H9 (cell line): Measurements from ENCODE around the gene SYNRG. TPM values are rescaled to one million over a fixed set of nuclear protein-coding genes. Genes with fewer than 3 reads are reported as not detected.

Source experiments
- DNase-seq: peaks from one replicate; pipeline ENCODE4 v3.0.0-alpha.2; 2017
- H2AFZ ChIP-seq: one replicate; pipeline ENCODE4 v1.6.1; 2013; ENCODE audit warnings: mild to moderate bottlenecking, low read length, control low read depth, moderate library complexity
- H2AK5ac ChIP-seq: 2 replicates; pipeline ENCODE4 v1.6.1; 2013; ENCODE audit warnings: low read length, control low read depth, mixed read lengths; ENCODE audit not compliant: insufficient read length
- H2BK120ac ChIP-seq: one replicate; pipeline ENCODE4 v1.6.1; 2013; ENCODE audit warnings: low read depth, mild to moderate bottlenecking, low read length, control low read depth, inconsistent platforms; ENCODE audit not compliant: poor library complexity, severe bottlenecking
- H2BK12ac ChIP-seq: 2 replicates; pipeline ENCODE4 v1.6.1; 2013; ENCODE audit warnings: low read length, control low read depth, mixed read lengths, low read depth; ENCODE audit not compliant: insufficient read length
- H2BK15ac ChIP-seq: 2 replicates; pipeline ENCODE4 v1.6.1; 2013; ENCODE audit warnings: low read depth, low read length, control low read depth
- H2BK20ac ChIP-seq: one replicate; pipeline ENCODE4 v1.6.1; 2013; ENCODE audit warnings: low read depth, mild to moderate bottlenecking, low read length, control low read depth, inconsistent platforms; ENCODE audit not compliant: poor library complexity, severe bottlenecking
- H2BK5ac ChIP-seq: 2 replicates; pipeline ENCODE4 v1.6.1; 2013; ENCODE audit warnings: low read length, control low read depth, mixed read lengths; ENCODE audit not compliant: insufficient read length
- H3K14ac ChIP-seq: 2 replicates; pipeline ENCODE4 v1.6.1; 2013; ENCODE audit warnings: low read length, control low read depth; ENCODE audit not compliant: insufficient read depth
- H3K18ac ChIP-seq: 2 replicates; pipeline ENCODE4 v1.6.1; 2013; ENCODE audit warnings: low read depth, mild to moderate bottlenecking, mixed read lengths, low read length, control low read depth; ENCODE audit not compliant: insufficient read length
- H3K23ac ChIP-seq: 2 replicates; pipeline ENCODE4 v1.6.1; 2013; ENCODE audit warnings: low read length, control low read depth, mixed read lengths, low read depth; ENCODE audit not compliant: insufficient read length
- H3K23me2 ChIP-seq: 2 replicates; pipeline ENCODE4 v1.6.1; 2013; ENCODE audit warnings: low read depth, mild to moderate bottlenecking, mixed read lengths, low read length, control low read depth; ENCODE audit not compliant: insufficient read length, poor library complexity, severe bottlenecking
- H3K27ac ChIP-seq: 2 replicates; pipeline ENCODE4 v1.5.1; 2013; ENCODE audit warnings: low read length, control low read depth, mixed read lengths, low read depth; ENCODE audit not compliant: insufficient read length
- H3K27me3 ChIP-seq: 2 replicates; pipeline ENCODE4 v1.6.1; 2013; ENCODE audit warnings: low read length, control low read depth, inconsistent platforms; ENCODE audit not compliant: insufficient read depth
- H3K4ac ChIP-seq: 2 replicates; pipeline ENCODE4 v1.6.1; 2013; ENCODE audit warnings: low read depth, mild to moderate bottlenecking, control low read depth, inconsistent platforms, low read length, moderate library complexity
- H3K4me1 ChIP-seq: 2 replicates; pipeline ENCODE4 v1.6.1; 2013; ENCODE audit warnings: low read length, control low read depth, inconsistent platforms; ENCODE audit not compliant: insufficient read depth
- H3K4me2 ChIP-seq: 2 replicates; pipeline ENCODE4 v1.6.1; 2013; ENCODE audit warnings: low read length, control low read depth, mixed read lengths; ENCODE audit not compliant: insufficient read length, insufficient read depth
- H3K56ac ChIP-seq: 2 replicates; pipeline ENCODE4 v1.6.1; 2013; ENCODE audit warnings: low read depth, mild to moderate bottlenecking, mixed read lengths, low read length, control low read depth; ENCODE audit not compliant: insufficient read length
- H3K79me1 ChIP-seq: 2 replicates; pipeline ENCODE4 v1.6.1; 2013; ENCODE audit warnings: low read depth, mild to moderate bottlenecking, moderate library complexity, low read length, control low read depth, inconsistent platforms; ENCODE audit not compliant: insufficient read depth, poor library complexity, severe bottlenecking
- H3K79me2 ChIP-seq: 2 replicates; pipeline ENCODE4 v1.6.1; 2013; ENCODE audit warnings: low read length, control low read depth, inconsistent platforms; ENCODE audit not compliant: insufficient read depth
- H3K9ac ChIP-seq: 2 replicates; pipeline ENCODE4 v1.6.1; 2013; ENCODE audit warnings: low read length, control low read depth, mixed read lengths; ENCODE audit not compliant: insufficient read length; ENCODE audit errors: extremely low read depth
- H3K9me3 ChIP-seq: one replicate; pipeline ENCODE4 v1.6.1; 2013; ENCODE audit warnings: low read depth, low read length, inconsistent platforms; ENCODE audit not compliant: control insufficient read depth
- H3T11ph ChIP-seq: one replicate; pipeline ENCODE4 v1.6.1; 2013; ENCODE audit warnings: mild to moderate bottlenecking, low read length, control low read depth, inconsistent platforms
- H4K20me1 ChIP-seq: one replicate; pipeline ENCODE4 v1.6.1; 2013; ENCODE audit not compliant: control insufficient read depth, insufficient read length, insufficient read depth
- H4K5ac ChIP-seq: 2 replicates; pipeline ENCODE4 v1.6.1; 2013; ENCODE audit warnings: low read depth, mild to moderate bottlenecking, mixed read lengths, low read length, control low read depth; ENCODE audit not compliant: insufficient read length
- H4K8ac ChIP-seq: replicated peaks from 2 replicates; pipeline ENCODE4 v1.6.1; 2013; ENCODE audit warnings: low read length, control low read depth, mixed read lengths, low read depth; ENCODE audit not compliant: insufficient read length
- H4K91ac ChIP-seq: 2 replicates; pipeline ENCODE4 v1.6.1; 2013; ENCODE audit warnings: low read depth, mild to moderate bottlenecking, moderate library complexity, mixed read lengths, low read length, control low read depth; ENCODE audit not compliant: insufficient read length
- H3K27ac Mint-ChIP-seq, 3 experiments: 2 replicates in 2 of 3; 3 replicates in 1 of 3; pipeline ENCODE4 v1.8.0; 2020 to 2021; ENCODE audit warnings: mixed read lengths in 3 of 3, mild to moderate bottlenecking in 1 of 3, moderate library complexity in 1 of 3
- H3K27me3 Mint-ChIP-seq: 2 replicates; pipeline ENCODE4 v1.8.0; 2021; ENCODE audit warnings: low read depth, mild to moderate bottlenecking, moderate library complexity, mixed read lengths
- H3K36me3 Mint-ChIP-seq, 3 experiments: 2 replicates in 2 of 3; 3 replicates in 1 of 3; pipeline ENCODE4 v1.8.0; 2020 to 2021; ENCODE audit warnings: low read depth in 3 of 3, mixed read lengths in 3 of 3; ENCODE audit not compliant: insufficient read depth in 1 of 3
- H3K4me1 Mint-ChIP-seq, 2 experiments: 2 replicates each; pipeline ENCODE4 v1.8.0; 2020; ENCODE audit warnings: mixed read lengths in 2 of 2
- H3K4me3 Mint-ChIP-seq, 2 experiments: 2 replicates in 1 of 2; 3 replicates in 1 of 2; pipeline ENCODE4 v1.8.0; 2020 to 2021; ENCODE audit warnings: mild to moderate bottlenecking in 2 of 2, mixed read lengths in 2 of 2, moderate library complexity in 1 of 2
- H3K9me3 Mint-ChIP-seq, 2 experiments: 2 replicates in 1 of 2; 3 replicates in 1 of 2; pipeline ENCODE4 v1.8.0; 2020; ENCODE audit warnings: mild to moderate bottlenecking in 2 of 2, mixed read lengths in 2 of 2, moderate library complexity in 1 of 2
- WGBS: extraction: QIAGEN DNeasy Blood & Tissue Kit; methylation state at CpG from one replicate; pipeline ENCODE4 v1.1.7; 2013; ENCODE audit warnings: missing lambda C conversion rate, low lambda C conversion rate, mixed read lengths; ENCODE audit not compliant: insufficient read length; ENCODE audit errors: extremely low coverage; 5-methylcytosine and 5-hydroxymethylcytosine counted together
- total RNA-seq: library from RNA; stranded (reverse); gene quantifications from 2 replicates; pipeline ENCODE4 v1.2.1, GENCODE V29; 2021
- TF ChIP-seq, protein P1 (sequence below): fragments of 200-600 bp; sonication (generic); conservative IDR thresholded peaks from 3 replicates; pipeline ENCODE4 v1.8.0; 2021; ENCODE audit warnings: antibody characterized with exemption, mild to moderate bottlenecking

Gene SYNRG
- total RNA-seq, 1 experiment from 2014 or later: 30.5 TPM

DNA sequence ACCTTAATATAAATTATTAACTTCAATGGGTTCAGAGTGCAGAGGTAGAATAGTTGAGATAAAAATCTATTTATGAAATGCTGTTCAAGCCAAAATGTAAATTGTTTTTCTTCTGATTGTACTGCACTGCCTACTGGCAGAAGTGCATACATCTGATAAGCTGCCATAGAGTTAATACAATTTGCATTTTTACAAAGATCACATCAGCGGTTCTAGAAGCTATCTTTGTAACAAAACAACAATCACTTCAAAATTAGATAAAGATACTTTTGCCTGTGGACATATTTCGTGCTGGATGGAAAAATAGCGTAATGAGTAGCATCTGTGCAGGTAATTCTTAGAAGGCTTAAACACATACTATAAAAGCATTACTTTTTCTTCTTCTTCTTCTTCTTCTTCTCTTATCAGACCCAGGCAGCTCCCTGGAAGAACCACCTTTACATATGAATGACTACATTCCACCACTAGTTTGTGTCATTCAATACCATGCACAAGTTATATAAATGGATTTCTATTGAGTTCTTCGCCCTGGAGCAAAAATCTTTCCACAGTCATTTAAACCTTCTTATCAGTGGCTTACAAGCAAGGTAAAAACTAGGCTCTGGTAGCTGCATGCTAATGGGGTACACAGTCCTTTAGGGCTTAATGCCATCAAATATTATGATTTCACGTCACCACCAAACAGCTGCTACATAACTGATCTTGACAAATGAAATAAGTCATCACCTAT, 47.0 kb downstream of the SYNRG start:
- H3K4me1 ChIP-seq: no peaks in the 10 kb centered on the region
- H3K9me3 ChIP-seq: no peaks in the 10 kb centered on the region
- H4K5ac ChIP-seq: no peak overlapping the region
- no peaks in the 10 kb centered on the region for H3K27me3 Mint-ChIP-seq
- H3K4me1 Mint-ChIP-seq: peaks cover 7 to 10% of the 10 kb centered on the region in 2 experiments
- H3K79me2 ChIP-seq: no peaks in the 10 kb centered on the region
- no peak overlapping the region for H3K4me3 Mint-ChIP-seq
- no peak overlapping the region for H2AFZ ChIP-seq
- WGBS: no CpG with 5 or more reads among the region's 5 CpGs
- no peak overlapping the region for H3K23ac ChIP-seq
- no peak overlapping the region for H4K8ac ChIP-seq
- H3T11ph ChIP-seq: no peak overlapping the region
- H2BK20ac ChIP-seq: no peak overlapping the region
- no peak overlapping the region for H3K4me2 ChIP-seq
- no peaks in the 10 kb centered on the region for H4K20me1 ChIP-seq
- H2BK5ac ChIP-seq: no peak overlapping the region
- H3K9ac ChIP-seq: no peak overlapping the region
- peaks cover 25 to 60% (median 46%) of the 10 kb centered on the region in 3 experiments for H3K36me3 Mint-ChIP-seq
- H2BK12ac ChIP-seq: no peak overlapping the region
- H3K27me3 ChIP-seq: no peaks in the 10 kb centered on the region
- no peak overlapping the region for H4K91ac ChIP-seq
- H3K9me3 Mint-ChIP-seq: peaks cover 6% of the 10 kb centered on the region in 2 experiments
- H3K4ac ChIP-seq: no peak overlapping the region
- no peak overlapping the region for H2BK15ac ChIP-seq
- H3K14ac ChIP-seq: no peak overlapping the region
- no peaks in the 10 kb centered on the region for H3K23me2 ChIP-seq
- DNase-seq: no peak
- no peak overlapping the region for H3K27ac ChIP-seq
- H3K56ac ChIP-seq: no peak overlapping the region
- H3K27ac Mint-ChIP-seq: peak overlapping the region in 1 of 3 experiments; percentile 43; a peak in 1 of 7 replicates
- TF ChIP-seq, protein P1, sequence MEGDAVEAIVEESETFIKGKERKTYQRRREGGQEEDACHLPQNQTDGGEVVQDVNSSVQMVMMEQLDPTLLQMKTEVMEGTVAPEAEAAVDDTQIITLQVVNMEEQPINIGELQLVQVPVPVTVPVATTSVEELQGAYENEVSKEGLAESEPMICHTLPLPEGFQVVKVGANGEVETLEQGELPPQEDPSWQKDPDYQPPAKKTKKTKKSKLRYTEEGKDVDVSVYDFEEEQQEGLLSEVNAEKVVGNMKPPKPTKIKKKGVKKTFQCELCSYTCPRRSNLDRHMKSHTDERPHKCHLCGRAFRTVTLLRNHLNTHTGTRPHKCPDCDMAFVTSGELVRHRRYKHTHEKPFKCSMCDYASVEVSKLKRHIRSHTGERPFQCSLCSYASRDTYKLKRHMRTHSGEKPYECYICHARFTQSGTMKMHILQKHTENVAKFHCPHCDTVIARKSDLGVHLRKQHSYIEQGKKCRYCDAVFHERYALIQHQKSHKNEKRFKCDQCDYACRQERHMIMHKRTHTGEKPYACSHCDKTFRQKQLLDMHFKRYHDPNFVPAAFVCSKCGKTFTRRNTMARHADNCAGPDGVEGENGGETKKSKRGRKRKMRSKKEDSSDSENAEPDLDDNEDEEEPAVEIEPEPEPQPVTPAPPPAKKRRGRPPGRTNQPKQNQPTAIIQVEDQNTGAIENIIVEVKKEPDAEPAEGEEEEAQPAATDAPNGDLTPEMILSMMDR: no peak
- no peak overlapping the region for H2BK120ac ChIP-seq
- H3K18ac ChIP-seq: no peak overlapping the region
- no peak overlapping the region for H2AK5ac ChIP-seq
- no peaks in the 10 kb centered on the region for H3K79me1 ChIP-seq
